Measurements from ENCODE around the gene PARD3B. TPM values are rescaled to one million over a fixed set of nuclear protein-coding genes. Genes with fewer than 3 reads are reported as not detected.

Gene PARD3B
- total RNA-seq, 1 experiment from 2014 or later, result 6.4 TPM

DNA sequence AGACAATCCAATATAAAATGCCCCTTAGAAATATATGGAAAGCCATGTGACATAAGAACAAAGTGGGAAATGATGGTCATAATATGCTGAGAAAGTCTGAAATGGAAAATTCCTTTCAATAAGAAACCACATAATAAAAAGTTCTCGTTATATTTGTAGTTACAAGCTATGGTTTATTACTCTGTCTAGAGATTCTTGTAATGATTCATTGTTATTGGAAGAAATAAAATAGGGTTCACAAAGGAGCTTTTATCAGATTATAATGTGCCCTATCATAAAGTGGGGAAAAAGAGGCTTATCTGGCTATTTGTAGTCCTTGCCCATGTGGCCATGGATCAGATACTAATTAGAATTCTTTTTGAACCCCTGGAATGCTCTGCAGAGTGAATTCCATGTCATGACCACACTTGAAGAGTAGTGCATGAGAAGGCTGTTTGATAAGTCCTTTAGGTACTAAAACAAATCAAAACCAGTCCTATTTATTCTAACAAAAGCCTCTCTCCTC is 716.3 kb downstream of the PARD3B start:
- Histone ChIP-seq H2AK5ac (ENCODE audit: insufficient read length, low read length) (no peak overlapping the region), H3K79me1 (ENCODE audit: insufficient read depth, low read depth, low read length, poor library complexity, severe bottlenecking) (no peaks in the 10 kb centered on the region), H4K5ac (ENCODE audit: insufficient read length, low read depth, low read length) (no peak overlapping the region), H2BK20ac (ENCODE audit: low read depth, low read length, poor library complexity, severe bottlenecking) (no peak overlapping the region), H3K9ac (ENCODE audit: extremely low read depth, insufficient read length, low read length) (no peak overlapping the region), H4K91ac (ENCODE audit: insufficient read length, low read depth, low read length) (no peak overlapping the region), H2BK120ac (ENCODE audit: low read depth, low read length, poor library complexity, severe bottlenecking) (no peak overlapping the region), H3T11ph (ENCODE audit: low read length) (no peak overlapping the region), H3K27me3 (ENCODE audit: insufficient read depth, low read length) (no peaks in the 10 kb centered on the region), H3K27ac (ENCODE audit: insufficient read length, low read depth, low read length) (no peak overlapping the region), H3K9me3 (ENCODE audit: control insufficient read depth, low read depth, low read length) (no peaks in the 10 kb centered on the region), H3K79me2 (ENCODE audit: insufficient read depth, low read length) (no peaks in the 10 kb centered on the region), H3K14ac (ENCODE audit: insufficient read depth, low read length) (no peak overlapping the region), H3K23ac (ENCODE audit: insufficient read length, low read depth, low read length) (no peak overlapping the region), H2BK15ac (ENCODE audit: low read depth, low read length) (no peak overlapping the region), H3K4me2 (ENCODE audit: insufficient read depth, insufficient read length, low read length) (no peak overlapping the region), H4K20me1 (ENCODE audit: control insufficient read depth, insufficient read depth, insufficient read length) (no peaks in the 10 kb centered on the region), H3K18ac (ENCODE audit: insufficient read length, low read depth, low read length) (no peak overlapping the region), H3K4ac (ENCODE audit: low read depth, low read length) (no peak overlapping the region), H2BK5ac (ENCODE audit: insufficient read length, low read length) (no peak overlapping the region), H2BK12ac (ENCODE audit: insufficient read length, low read depth, low read length) (no peak overlapping the region), H2AFZ (ENCODE audit: low read length) (no peak overlapping the region), H4K8ac (replicated peaks; ENCODE audit: insufficient read length, low read depth, low read length) (no peak overlapping the region), H3K56ac (ENCODE audit: insufficient read length, low read depth, low read length) (no peak overlapping the region), H3K23me2 (ENCODE audit: insufficient read length, low read depth, low read length, poor library complexity, severe bottlenecking) (no peaks in the 10 kb centered on the region), H3K4me1 (ENCODE audit: insufficient read depth, low read length) (no peaks in the 10 kb centered on the region; the same call in 1 of the 2 replicates)
- TF ChIP-seq, protein P1, sequence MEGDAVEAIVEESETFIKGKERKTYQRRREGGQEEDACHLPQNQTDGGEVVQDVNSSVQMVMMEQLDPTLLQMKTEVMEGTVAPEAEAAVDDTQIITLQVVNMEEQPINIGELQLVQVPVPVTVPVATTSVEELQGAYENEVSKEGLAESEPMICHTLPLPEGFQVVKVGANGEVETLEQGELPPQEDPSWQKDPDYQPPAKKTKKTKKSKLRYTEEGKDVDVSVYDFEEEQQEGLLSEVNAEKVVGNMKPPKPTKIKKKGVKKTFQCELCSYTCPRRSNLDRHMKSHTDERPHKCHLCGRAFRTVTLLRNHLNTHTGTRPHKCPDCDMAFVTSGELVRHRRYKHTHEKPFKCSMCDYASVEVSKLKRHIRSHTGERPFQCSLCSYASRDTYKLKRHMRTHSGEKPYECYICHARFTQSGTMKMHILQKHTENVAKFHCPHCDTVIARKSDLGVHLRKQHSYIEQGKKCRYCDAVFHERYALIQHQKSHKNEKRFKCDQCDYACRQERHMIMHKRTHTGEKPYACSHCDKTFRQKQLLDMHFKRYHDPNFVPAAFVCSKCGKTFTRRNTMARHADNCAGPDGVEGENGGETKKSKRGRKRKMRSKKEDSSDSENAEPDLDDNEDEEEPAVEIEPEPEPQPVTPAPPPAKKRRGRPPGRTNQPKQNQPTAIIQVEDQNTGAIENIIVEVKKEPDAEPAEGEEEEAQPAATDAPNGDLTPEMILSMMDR (conservative IDR thresholded peaks at IDR 0.05), result no peak
- Mint-ChIP-seq H3K27me3 (ENCODE audit: low read depth) (no peaks in the 10 kb centered on the region), H3K4me1 (peaks cover 20% of the 10 kb centered on the region in 2 experiments), H3K36me3 (ENCODE audit: insufficient read depth in 1 of 3, low read depth in 3 of 3) (no peaks in the 10 kb centered on the region), H3K4me3 (no peak overlapping the region), H3K9me3 (no peaks in the 10 kb centered on the region), H3K27ac (no peak overlapping the region)
- DNase-seq, result no peak
- no CpG with 5 or more reads among the region's 1 CpG for WGBS (ENCODE audit: extremely low coverage, insufficient read length, low lambda C conversion rate)

Data from H9 (cell line).